Neuronal stem cell (in vitro differentiated cells): ENCODE measurements around the gene ROS1. TPM values are rescaled to one million over a fixed set of nuclear protein-coding genes. Genes with fewer than 3 reads are reported as not detected.
"Not testable (repeated sequence)": the region's sequence is repeated elsewhere in the genome, so short reads cannot be mapped to it uniquely, and the experiment has no call there.

Source experiments
- DNase-seq: peaks from one replicate; pipeline ENCODE4 v3.0.0-alpha.2; 2013; ENCODE audit warnings: low spot score
- H2AFZ ChIP-seq: one replicate; pipeline ENCODE4 v1.6.1; 2013; ENCODE audit warnings: mild to moderate bottlenecking, low read length, inconsistent platforms
- H2AK5ac ChIP-seq: 2 replicates; pipeline ENCODE4 v1.6.1; 2013; ENCODE audit warnings: low read depth, mild to moderate bottlenecking, inconsistent platforms, low read length, moderate library complexity, mixed read lengths
- H2BK120ac ChIP-seq: 2 replicates; pipeline ENCODE4 v1.6.1; 2013; ENCODE audit warnings: low read depth, mild to moderate bottlenecking, inconsistent platforms, low read length, moderate library complexity, mixed read lengths
- H2BK12ac ChIP-seq: one replicate; pipeline ENCODE4 v1.6.1; 2013; ENCODE audit warnings: low read length, inconsistent platforms
- H2BK15ac ChIP-seq: 2 replicates; pipeline ENCODE4 v1.6.1; 2013; ENCODE audit warnings: mild to moderate bottlenecking, low read length, inconsistent platforms, mixed read lengths
- H2BK5ac ChIP-seq: one replicate; pipeline ENCODE4 v1.6.1; 2013; ENCODE audit warnings: inconsistent platforms, mild to moderate bottlenecking, low read length, moderate library complexity
- H3K14ac ChIP-seq: one replicate; pipeline ENCODE4 v1.6.1; 2013; ENCODE audit warnings: low read length, inconsistent platforms
- H3K18ac ChIP-seq: 2 replicates; pipeline ENCODE4 v1.6.1; 2013; ENCODE audit warnings: low read length, inconsistent platforms
- H3K23ac ChIP-seq: 2 replicates; pipeline ENCODE4 v1.6.1; 2013; ENCODE audit warnings: low read depth, mild to moderate bottlenecking, mixed read lengths, low read length, inconsistent platforms; ENCODE audit not compliant: poor library complexity
- H3K27ac ChIP-seq: replicated peaks from 3 replicates; pipeline ENCODE4 v1.5.1; 2013; ENCODE audit warnings: low read length, inconsistent platforms
- H3K27me3 ChIP-seq, 3 experiments: 2 replicates each; pipeline ENCODE4 v1.6.1; 2013; ENCODE audit warnings: low read length in 3 of 3, mild to moderate bottlenecking in 2 of 3, inconsistent platforms in 1 of 3, low read depth in 1 of 3, mixed read lengths in 1 of 3, moderate library complexity in 1 of 3; ENCODE audit not compliant: control insufficient read depth in 3 of 3, insufficient read depth in 3 of 3
- H3K36me3 ChIP-seq, 2 donors: replicated peaks in 1 of 2; 2 replicates each; pipeline ENCODE4 v1.6.1; 2013; ENCODE audit warnings: low read length in 2 of 2; ENCODE audit not compliant: control insufficient read depth in 2 of 2, insufficient read depth in 2 of 2
- H3K4ac ChIP-seq: 2 replicates; pipeline ENCODE4 v1.6.1; 2013; ENCODE audit warnings: inconsistent platforms, mild to moderate bottlenecking, low read length, moderate library complexity
- H3K4me1 ChIP-seq, 2 donors: 1 replicate in 1 of 2; 2 replicates in 1 of 2; pipeline ENCODE4 v1.6.1; 2013; ENCODE audit warnings: low read length in 2 of 2, low read depth in 1 of 2; ENCODE audit not compliant: control insufficient read depth in 2 of 2, insufficient read depth in 1 of 2
- H3K4me2 ChIP-seq: one replicate; pipeline ENCODE4 v1.6.1; 2013; ENCODE audit warnings: mild to moderate bottlenecking, low read length, inconsistent platforms; ENCODE audit not compliant: insufficient read depth, poor library complexity, severe bottlenecking
- H3K4me3 ChIP-seq, 2 donors: 2 replicates each; pipeline ENCODE4 v1.5.1; 2013; ENCODE audit warnings: low read length in 2 of 2, mild to moderate bottlenecking in 2 of 2, inconsistent platforms in 1 of 2, moderate library complexity in 1 of 2
- H3K79me1 ChIP-seq: one replicate; pipeline ENCODE4 v1.6.1; 2013; ENCODE audit warnings: low read depth, mild to moderate bottlenecking, inconsistent platforms, low read length, moderate library complexity
- H3K9ac ChIP-seq: one replicate; pipeline ENCODE4 v1.6.1; 2013; ENCODE audit warnings: mild to moderate bottlenecking, low read depth, low read length, inconsistent platforms; ENCODE audit not compliant: poor library complexity
- H3K9me3 ChIP-seq, 2 donors: replicated peaks in 1 of 2; 2 replicates each; pipeline versions ENCODE3 to v1.6.1; 2013; ENCODE audit warnings: low read length in 2 of 2, mild to moderate bottlenecking in 2 of 2, inconsistent platforms in 1 of 2, low read depth in 1 of 2, mixed read lengths in 1 of 2, moderate library complexity in 1 of 2; ENCODE audit not compliant: control insufficient read depth in 2 of 2, insufficient read depth in 1 of 2
- H4K8ac ChIP-seq: one replicate; pipeline ENCODE4 v1.6.1; 2013; ENCODE audit warnings: low read depth, mild to moderate bottlenecking, inconsistent platforms, low read length, moderate library complexity
- H4K91ac ChIP-seq: one replicate; pipeline ENCODE4 v1.6.1; 2013; ENCODE audit warnings: low read length, low read depth, mild to moderate bottlenecking, inconsistent platforms; ENCODE audit not compliant: poor library complexity
- WGBS, 2 donors: extraction: QIAGEN DNeasy Blood & Tissue Kit; methylation state at CpG; one replicate each; pipeline ENCODE4 v1.1.7; 2013; ENCODE audit warnings: missing lambda C conversion rate in 2 of 2, mixed read lengths in 1 of 2; ENCODE audit not compliant: insufficient read length in 2 of 2, insufficient replicate concordance in 1 of 2; ENCODE audit errors: extremely low coverage in 2 of 2; 5-methylcytosine and 5-hydroxymethylcytosine counted together
- small RNA-seq: library from polyadenylated mRNA; stranded (forward); fragments of <200 nt; extraction: miRNeasy Mini kit (QIAGEN cat#:217004); gene quantifications from one replicate; pipeline ENCODE3, GENCODE V24; 2013; ENCODE audit not compliant: insufficient read depth

Gene ROS1

DNA sequence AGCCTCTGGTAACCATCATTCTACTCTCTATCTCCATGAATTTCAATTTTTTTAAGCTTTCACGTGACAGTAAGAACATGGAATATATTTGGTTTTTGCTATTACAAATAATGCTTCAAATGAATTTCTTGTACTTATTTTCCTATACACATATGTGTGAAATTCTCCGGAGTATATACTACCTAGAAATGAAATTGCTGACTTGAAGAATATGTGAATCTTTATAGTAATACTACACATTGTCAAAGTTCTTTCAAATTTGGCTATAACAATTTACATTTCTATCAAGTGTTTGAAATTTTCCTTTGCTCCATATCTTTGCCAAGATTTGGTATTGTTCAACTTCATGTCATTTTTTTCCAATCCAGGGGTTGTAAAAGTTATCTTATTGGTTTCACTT is 172.0 kb downstream of the ROS1 start:
- no peak overlapping the region for H2BK12ac ChIP-seq
- no peaks in the 10 kb centered on the region for H3K4me1 ChIP-seq
- H2AFZ ChIP-seq, result no peak overlapping the region
- H2AK5ac ChIP-seq, result no peak overlapping the region
- H3K23ac ChIP-seq, result no peak overlapping the region
- WGBS, 2 donors, result no CpG with 5 or more reads among the region's 2 CpGs
- no peak for DNase-seq
- no peak overlapping the region for H2BK5ac ChIP-seq
- no peak overlapping the region for H3K4ac ChIP-seq
- no peaks in the 10 kb centered on the region for H3K36me3 ChIP-seq
- no peak overlapping the region for H2BK15ac ChIP-seq
- peaks cover 0 to under 1% (median 0%) of the 10 kb centered on the region in 3 experiments for H3K27me3 ChIP-seq
- H4K91ac ChIP-seq, result no peak overlapping the region
- H3K79me1 ChIP-seq, result no peaks in the 10 kb centered on the region
- no peak overlapping the region for H3K9ac ChIP-seq
- no peaks in the 10 kb centered on the region for H3K9me3 ChIP-seq
- no peak overlapping the region for H3K4me2 ChIP-seq
- no peak overlapping the region for H4K8ac ChIP-seq
- H3K27ac ChIP-seq, result no peak overlapping the region
- no peak overlapping the region for H3K18ac ChIP-seq
- no peak overlapping the region for H2BK120ac ChIP-seq
- no peak overlapping the region for H3K4me3 ChIP-seq
- no peak overlapping the region for H3K14ac ChIP-seq

DNA sequence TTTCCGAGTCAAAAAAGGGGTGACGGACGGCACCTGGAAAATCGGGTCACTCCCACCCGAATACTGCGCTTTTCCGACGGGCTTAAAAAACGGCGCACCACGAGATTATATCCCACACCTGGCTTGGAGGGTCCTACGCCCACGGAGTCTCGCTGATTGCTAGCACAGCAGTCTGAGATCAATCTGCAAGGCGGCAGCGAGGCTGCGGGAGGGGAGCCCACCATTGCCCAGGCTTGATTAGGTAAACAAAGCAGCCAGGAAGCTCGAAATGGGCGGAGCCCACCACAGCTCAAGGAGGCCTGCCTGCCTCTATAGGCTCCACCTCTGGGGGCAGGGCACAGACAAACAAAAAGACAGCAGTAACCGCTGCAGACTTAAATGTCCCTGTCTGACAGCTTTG is 180.8 kb downstream of the ROS1 start:
- not testable (repeated sequence) for H3K27me3 ChIP-seq, H3K79me1 ChIP-seq, H3K9ac ChIP-seq, H3K9me3 ChIP-seq, H2BK12ac ChIP-seq, H2BK120ac ChIP-seq, H3K4me1 ChIP-seq, H3K18ac ChIP-seq, H3K4me3 ChIP-seq, H3K27ac ChIP-seq, H4K91ac ChIP-seq, H3K4me2 ChIP-seq, H3K4ac ChIP-seq, H3K23ac ChIP-seq, H4K8ac ChIP-seq, H2BK15ac ChIP-seq, H3K14ac ChIP-seq, H2BK5ac ChIP-seq, DNase-seq, H2AFZ ChIP-seq, H3K36me3 ChIP-seq, H2AK5ac ChIP-seq
- no CpG with 5 or more reads among the region's 20 CpGs for WGBS, 2 donors

DNA sequence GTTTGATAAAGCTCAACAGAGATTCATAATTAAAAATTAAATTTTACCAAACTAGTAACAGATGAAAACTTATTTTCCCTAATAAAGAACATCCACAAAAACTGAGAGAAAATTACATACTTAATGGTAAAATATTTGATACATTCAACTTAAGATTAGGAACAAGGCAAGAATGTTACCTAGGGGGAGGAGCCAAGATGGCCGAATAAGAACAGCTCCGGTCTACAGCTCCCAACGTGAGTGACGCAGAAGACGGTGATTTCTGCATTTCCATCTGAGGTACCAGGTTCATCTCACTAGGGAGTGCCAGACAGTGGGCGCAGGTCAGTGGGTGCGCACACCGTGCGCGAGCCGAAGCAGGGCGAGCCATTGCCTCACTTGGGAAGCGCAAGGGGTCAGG is 181.2 kb downstream of the ROS1 start:
- H2AK5ac ChIP-seq, H3K27ac ChIP-seq, H4K8ac ChIP-seq, H3K18ac ChIP-seq, H3K4me3 ChIP-seq, H2BK12ac ChIP-seq, H3K4me1 ChIP-seq, H2BK120ac ChIP-seq, DNase-seq, H3K79me1 ChIP-seq, H3K9ac ChIP-seq, H3K4ac ChIP-seq, H3K27me3 ChIP-seq, H4K91ac ChIP-seq, H3K14ac ChIP-seq, H3K4me2 ChIP-seq, H2BK15ac ChIP-seq, H2BK5ac ChIP-seq, H2AFZ ChIP-seq, H3K36me3 ChIP-seq, H3K9me3 ChIP-seq, H3K23ac ChIP-seq: not testable (repeated sequence)
- WGBS, 2 donors, result no CpG with 5 or more reads among the region's 13 CpGs

Small RNAs within 50 kb of the gene (small RNA-seq; reads per million reads assigned to genes)
- gene RN7SKP18, result not detected
- not detected for gene RNU6-253P
